GM13977 (cell line): ENCODE data around the gene LMBRD1.
"Not testable (repeated sequence)": the region's sequence is repeated elsewhere in the genome, so short reads cannot be mapped to it uniquely, and the experiment has no call there.

Source experiments
- DNase-seq: peaks from one replicate; pipeline ENCODE4 v3.0.0; 2012; ENCODE audit warnings: low spot score
- in situ Hi-C: fragments of 300-500 bp; cut with MboI; formaldehyde crosslinking; loops from one replicate; pipeline ENCODE4 v1.12.0; 2022; ENCODE audit warnings: low sequenced_read_pairs, low pct_unique_long_range_greater_than_20kb, mixed read lengths, inconsistent platforms; ENCODE audit not compliant: unreplicated experiment
- TF ChIP-seq, protein P1 (sequence below): IDR thresholded peaks from 2 replicates; pipeline ENCODE4 v1.5.1; 2012; ENCODE audit warnings: mild to moderate bottlenecking, control low read depth; ENCODE audit not compliant: insufficient read depth; ENCODE audit errors: extremely low read depth, missing control alignments

The LMBRD1 gene

DNA sequence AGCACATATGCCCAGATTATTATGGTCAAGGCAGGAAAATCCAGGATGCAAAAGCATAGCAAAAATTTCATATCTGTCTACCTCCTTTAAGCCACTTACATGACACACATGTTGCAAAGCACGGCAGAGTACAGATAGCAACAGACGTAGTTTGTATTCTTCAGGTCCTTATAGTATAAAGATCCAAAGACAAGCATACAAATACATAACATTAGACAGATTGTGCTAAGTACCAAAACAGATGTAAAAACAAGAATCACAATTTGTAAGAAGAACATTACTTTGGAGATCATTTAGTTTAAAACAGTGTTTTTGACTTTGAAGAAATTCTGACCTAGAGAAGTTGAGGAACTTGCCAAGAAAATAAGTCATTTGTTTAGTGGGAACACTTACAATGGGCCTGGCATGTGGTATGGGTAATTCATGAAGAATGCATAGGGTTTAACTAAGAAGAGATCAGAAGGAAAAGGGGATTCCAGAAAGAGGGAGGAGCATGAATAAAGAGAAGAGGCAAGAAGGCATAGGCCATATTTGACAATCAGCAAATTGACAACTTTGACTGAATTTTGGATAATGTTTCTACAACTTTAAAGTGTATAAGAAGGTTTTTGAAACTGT is 30.6 kb upstream of the LMBRD1 start:
- in situ Hi-C loops: loop anchor here (25.0 kb wide), 1 partner anchor 285 kb away; no protein-coding TSS in a partner anchor
- TF ChIP-seq, protein P1, sequence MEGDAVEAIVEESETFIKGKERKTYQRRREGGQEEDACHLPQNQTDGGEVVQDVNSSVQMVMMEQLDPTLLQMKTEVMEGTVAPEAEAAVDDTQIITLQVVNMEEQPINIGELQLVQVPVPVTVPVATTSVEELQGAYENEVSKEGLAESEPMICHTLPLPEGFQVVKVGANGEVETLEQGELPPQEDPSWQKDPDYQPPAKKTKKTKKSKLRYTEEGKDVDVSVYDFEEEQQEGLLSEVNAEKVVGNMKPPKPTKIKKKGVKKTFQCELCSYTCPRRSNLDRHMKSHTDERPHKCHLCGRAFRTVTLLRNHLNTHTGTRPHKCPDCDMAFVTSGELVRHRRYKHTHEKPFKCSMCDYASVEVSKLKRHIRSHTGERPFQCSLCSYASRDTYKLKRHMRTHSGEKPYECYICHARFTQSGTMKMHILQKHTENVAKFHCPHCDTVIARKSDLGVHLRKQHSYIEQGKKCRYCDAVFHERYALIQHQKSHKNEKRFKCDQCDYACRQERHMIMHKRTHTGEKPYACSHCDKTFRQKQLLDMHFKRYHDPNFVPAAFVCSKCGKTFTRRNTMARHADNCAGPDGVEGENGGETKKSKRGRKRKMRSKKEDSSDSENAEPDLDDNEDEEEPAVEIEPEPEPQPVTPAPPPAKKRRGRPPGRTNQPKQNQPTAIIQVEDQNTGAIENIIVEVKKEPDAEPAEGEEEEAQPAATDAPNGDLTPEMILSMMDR: no peak
- no peak for DNase-seq

DNA sequence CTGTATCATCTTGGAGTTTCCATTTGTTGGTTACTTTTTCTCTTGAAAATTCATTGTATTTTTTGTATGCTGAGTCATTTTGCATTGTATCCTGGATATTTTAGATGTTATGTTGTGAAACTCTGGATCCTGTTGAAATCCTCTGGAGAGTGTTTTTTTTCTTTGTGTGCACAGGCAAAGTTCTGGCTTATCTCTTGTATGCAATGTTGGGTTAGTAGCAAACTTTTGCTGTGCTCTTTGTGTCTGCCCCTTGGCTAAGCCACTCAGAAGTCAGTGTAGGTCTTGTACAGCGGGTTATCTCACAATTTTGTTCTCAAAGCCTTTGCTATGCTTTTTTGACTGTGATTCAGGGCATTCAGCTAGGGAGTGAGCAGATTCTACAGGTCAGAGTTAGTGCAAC is 29.1 kb upstream of the LMBRD1 start:
- DNase-seq: no peak
- TF ChIP-seq, protein P1: no peak
- in situ Hi-C loops: loop anchor here (25.0 kb wide), 1 partner anchor 286 kb away; no protein-coding TSS in a partner anchor

DNA sequence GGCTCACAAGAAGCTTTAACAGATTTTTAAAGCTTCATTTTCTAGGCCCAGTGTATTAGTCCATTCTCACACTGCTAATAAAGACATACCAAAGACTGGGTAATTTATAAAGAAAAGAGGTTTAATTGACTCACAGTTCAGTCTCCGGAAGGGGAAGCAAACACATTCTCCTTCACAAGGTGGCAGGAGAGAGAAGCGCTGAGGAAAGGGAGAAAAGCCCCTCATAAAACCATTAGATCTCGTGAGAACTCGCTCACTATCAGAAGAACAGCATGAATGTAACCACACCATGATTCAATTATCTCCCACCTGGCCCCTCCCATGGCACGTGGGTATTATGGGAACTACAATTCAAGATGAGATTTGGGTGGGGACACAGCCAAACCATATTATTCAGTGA is 27.5 kb upstream of the LMBRD1 start:
- DNase-seq, in situ Hi-C loops: not testable (repeated sequence)

DNA sequence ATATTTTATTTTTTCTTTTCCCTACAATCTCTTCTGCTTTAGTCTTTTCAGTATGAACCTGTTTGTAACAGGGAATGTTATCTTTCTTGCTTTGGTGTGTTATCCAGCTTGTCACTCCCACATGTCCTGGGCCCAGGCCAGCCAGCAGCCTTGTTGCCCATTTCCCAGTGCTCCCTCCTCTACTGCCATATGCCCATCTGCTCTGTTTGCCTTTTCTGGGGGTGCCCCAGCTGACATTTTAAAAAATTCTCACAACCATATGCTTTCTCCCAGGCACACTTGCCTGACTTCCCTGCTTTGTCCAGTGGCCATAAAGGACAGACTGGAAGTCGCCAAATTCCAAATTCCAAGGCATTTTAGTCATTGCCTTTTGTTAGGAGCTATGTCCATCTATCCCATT is 23.6 kb upstream of the LMBRD1 start:
- no peak for DNase-seq
- TF ChIP-seq, protein P1: no peak
- in situ Hi-C loops: no loop called here

DNA sequence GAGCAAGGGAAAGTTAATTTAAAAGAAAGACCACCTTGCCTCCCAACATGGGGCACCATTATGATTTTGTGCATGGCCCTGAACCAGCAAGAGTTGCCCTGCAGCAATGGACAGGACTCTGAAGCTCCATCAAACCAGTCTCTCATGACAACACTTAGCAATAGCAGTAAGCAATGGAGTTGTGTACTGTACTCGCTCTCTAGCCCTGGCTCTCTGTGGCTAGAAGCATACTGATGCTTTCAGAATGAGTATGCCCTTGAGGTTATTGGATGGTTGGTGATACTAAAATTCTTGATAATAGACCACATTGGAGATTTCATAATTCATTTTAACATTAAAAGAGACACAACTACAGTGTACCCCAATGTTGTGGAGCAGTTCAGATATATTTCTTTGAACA is 23.2 kb upstream of the LMBRD1 start:
- TF ChIP-seq, protein P1: no peak
- in situ Hi-C loops: no loop called here
- no peak for DNase-seq

DNA sequence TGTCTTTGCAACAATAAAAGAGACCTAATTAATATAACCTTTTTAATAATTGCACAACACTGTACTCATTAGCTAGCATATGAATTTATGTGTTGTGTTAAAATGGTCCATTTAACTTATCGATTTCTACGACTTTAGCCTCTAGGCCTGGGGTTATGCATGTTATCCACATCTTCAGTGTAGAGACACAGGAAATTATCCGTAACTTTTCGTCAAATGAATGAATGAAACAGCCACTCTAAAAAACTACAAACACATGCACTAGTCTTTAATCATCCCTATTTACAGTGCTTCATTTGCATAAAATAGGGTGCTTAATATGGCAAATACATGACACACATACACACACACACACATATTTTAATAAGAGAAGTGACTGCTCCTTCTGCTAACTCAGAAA is 22.3 kb upstream of the LMBRD1 start:
- in situ Hi-C loops: no loop called here
- TF ChIP-seq, protein P1: no peak
- no peak for DNase-seq

DNA sequence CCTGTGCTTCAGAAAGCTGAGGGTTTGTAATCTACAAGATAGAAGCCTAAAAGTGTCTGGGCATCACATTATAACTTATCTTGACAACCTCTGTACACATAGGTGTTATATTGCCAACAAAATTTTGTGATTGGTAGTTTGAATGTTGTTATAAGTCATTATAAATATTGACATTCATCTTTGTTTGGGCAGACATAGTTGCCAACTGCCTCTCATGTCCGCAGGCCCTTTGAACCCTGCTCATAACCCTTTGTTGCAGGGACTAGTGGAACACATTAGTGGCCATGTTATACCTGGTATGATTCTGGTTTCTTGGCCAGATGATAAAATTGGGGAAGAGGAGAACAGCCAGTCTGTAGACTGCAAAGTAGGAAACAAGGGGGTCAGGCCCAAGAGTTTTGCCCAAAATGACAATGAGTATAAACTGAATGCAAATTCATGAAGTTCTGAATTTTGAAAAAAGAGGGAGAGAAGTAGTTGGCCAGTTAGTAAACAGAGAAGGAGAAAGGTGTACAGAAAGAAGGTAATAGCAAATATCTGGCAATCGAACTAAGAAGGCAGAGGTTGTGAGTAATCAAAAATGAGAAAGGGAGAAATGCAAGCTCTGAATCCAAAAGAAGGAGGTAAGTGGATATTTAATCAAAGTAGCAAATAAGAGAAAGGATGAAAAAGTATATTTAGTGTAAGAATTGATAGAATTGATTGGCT is 21.6 kb upstream of the LMBRD1 start:
- TF ChIP-seq, protein P1: no peak
- no peak for DNase-seq
- in situ Hi-C loops: no loop called here
